SK-N-SH treated with all-trans-retinoic acid at 6 μM for 48 hours (cell line): ENCODE data around the gene MZT1.
"Not testable (repeated sequence)": the region's sequence is repeated elsewhere in the genome, so short reads cannot be mapped to it uniquely, and the experiment has no call there.

Experiments
- ISL1 ChIP-seq: fragments of 250-450 bp; sonication (Bioruptor Pico); IDR thresholded peaks from 2 replicates; pipeline ENCODE4 v2.1.2; 2022; ENCODE audit warnings: mild to moderate bottlenecking, moderate library complexity
- ZFP30 ChIP-seq: fragments of 450-650 bp; formaldehyde crosslinking; IDR thresholded peaks from 2 replicates; pipeline ENCODE4 v1.5.0; 2022; ENCODE audit warnings: mild to moderate bottlenecking, moderate library complexity
- ZNF8 ChIP-seq: fragments of 450-650 bp; formaldehyde crosslinking; IDR thresholded peaks from 2 replicates; pipeline ENCODE4 v1.5.0; 2020; ENCODE audit warnings: mild to moderate bottlenecking, moderate library complexity
- TF ChIP-seq, protein P1 (sequence below): fragments of 250-450 bp; sonication (Bioruptor Pico); IDR thresholded peaks from 2 replicates; pipeline ENCODE4 v1.8.0; 2020; ENCODE audit warnings: mild to moderate bottlenecking, moderate library complexity, borderline replicate concordance
- TF ChIP-seq, protein P2 (sequence below): fragments of 250-450 bp; sonication (Bioruptor Pico); IDR thresholded peaks from 2 replicates; pipeline ENCODE4 v1.5.1; 2021; ENCODE audit warnings: mild to moderate bottlenecking, moderate library complexity
- TF ChIP-seq, protein P3 (sequence below): fragments of 250-450 bp; sonication (Bioruptor Pico); IDR thresholded peaks from 2 replicates; pipeline ENCODE4 v1.5.1; 2020; ENCODE audit warnings: low read depth, mild to moderate bottlenecking, moderate library complexity

DNA sequence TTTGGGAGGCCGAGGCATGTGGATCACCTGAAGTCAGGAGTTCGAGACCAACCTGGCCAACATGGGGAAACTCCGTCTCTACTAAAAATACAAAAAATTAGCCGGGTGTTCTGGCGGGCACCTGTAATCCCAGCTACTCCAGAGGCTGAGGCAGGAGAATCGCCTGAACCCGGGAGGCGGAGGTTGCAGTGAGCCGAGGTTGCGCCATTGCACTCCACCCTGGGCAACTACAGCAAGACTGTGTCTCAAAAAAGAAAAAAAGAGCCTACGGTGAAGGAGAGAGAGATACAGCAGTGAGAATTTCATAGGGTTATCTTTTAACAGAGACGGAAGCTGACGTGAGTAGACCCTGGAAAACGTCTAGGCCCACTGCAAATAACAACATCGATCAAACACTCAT is 1.2 kb downstream of the MZT1 start:
- not testable (repeated sequence) for TF ChIP-seq ZNF8 (CRISPR knock-in tag); ZFP30 (CRISPR knock-in tag); ISL1
- TF ChIP-seq, protein P1, sequence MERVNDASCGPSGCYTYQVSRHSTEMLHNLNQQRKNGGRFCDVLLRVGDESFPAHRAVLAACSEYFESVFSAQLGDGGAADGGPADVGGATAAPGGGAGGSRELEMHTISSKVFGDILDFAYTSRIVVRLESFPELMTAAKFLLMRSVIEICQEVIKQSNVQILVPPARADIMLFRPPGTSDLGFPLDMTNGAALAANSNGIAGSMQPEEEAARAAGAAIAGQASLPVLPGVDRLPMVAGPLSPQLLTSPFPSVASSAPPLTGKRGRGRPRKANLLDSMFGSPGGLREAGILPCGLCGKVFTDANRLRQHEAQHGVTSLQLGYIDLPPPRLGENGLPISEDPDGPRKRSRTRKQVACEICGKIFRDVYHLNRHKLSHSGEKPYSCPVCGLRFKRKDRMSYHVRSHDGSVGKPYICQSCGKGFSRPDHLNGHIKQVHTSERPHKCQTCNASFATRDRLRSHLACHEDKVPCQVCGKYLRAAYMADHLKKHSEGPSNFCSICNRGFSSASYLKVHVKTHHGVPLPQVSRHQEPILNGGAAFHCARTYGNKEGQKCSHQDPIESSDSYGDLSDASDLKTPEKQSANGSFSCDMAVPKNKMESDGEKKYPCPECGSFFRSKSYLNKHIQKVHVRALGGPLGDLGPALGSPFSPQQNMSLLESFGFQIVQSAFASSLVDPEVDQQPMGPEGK (CRISPR knock-in tag), result not testable (repeated sequence)
- TF ChIP-seq, protein P2, sequence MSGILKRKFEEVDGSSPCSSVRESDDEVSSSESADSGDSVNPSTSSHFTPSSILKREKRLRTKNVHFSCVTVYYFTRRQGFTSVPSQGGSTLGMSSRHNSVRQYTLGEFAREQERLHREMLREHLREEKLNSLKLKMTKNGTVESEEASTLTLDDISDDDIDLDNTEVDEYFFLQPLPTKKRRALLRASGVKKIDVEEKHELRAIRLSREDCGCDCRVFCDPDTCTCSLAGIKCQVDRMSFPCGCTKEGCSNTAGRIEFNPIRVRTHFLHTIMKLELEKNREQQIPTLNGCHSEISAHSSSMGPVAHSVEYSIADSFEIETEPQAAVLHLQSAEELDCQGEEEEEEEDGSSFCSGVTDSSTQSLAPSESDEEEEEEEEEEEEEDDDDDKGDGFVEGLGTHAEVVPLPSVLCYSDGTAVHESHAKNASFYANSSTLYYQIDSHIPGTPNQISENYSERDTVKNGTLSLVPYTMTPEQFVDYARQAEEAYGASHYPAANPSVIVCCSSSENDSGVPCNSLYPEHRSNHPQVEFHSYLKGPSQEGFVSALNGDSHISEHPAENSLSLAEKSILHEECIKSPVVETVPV (CRISPR knock-in tag), result not testable (repeated sequence)
- TF ChIP-seq, protein P3, sequence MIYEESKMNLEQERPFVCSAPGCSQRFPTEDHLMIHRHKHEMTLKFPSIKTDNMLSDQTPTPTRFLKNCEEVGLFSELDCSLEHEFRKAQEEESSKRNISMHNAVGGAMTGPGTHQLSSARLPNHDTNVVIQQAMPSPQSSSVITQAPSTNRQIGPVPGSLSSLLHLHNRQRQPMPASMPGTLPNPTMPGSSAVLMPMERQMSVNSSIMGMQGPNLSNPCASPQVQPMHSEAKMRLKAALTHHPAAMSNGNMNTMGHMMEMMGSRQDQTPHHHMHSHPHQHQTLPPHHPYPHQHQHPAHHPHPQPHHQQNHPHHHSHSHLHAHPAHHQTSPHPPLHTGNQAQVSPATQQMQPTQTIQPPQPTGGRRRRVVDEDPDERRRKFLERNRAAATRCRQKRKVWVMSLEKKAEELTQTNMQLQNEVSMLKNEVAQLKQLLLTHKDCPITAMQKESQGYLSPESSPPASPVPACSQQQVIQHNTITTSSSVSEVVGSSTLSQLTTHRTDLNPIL (CRISPR knock-in tag), result not testable (repeated sequence)
